Posterior cingulate gyrus (tissue), 11 donors: Measurements from ENCODE around the gene BGN.

Experiments
- DNase-seq, 10 donors: peaks; one replicate each; pipeline versions ENCODE4 v3.0.0 to v3.0.0-alpha.2; 2020 to 2021; ENCODE audit warnings: mixed read lengths in 3 of 10
- intact Hi-C: fragments of 100-400 bp; cut with DNase I; formaldehyde crosslinking; loops from one replicate; pipeline ENCODE4 v1.15.1; 2023

The BGN gene

DNA sequence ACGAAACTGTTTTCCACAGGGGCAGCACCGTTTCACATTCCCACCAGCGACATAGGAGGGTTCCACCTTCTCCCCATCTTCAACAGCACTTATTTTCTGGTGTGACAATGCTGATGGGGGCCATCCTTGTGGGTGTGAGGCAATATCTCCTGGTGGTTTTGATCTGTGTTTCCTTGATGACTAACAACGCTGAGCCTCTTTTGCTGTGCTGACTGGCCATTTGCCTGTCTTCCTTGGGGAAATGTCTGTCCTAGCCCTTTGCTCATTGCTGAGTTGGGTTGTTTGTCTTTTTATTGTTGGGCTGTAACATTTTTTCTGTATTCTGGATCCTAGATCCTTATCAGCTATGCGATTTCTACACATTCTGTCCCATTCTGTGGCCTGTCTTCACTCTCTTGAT, 56.4 kb downstream of the BGN start:
- no peak for DNase-seq
- intact Hi-C loops = no loop called here

- DNase-seq = peak; percentile 70 to 97 (median 84)
- intact Hi-C loops = loop anchor here (1.0 kb wide), 1 partner anchor 113 kb away; no protein-coding TSS in a partner anchor
Observed at GRCh38 chrX:153554519-153555167, 59.9 kb downstream of the BGN start.

- DNase-seq = no peak
- intact Hi-C loops = no loop called here
Observed at GRCh38 chrX:153556767-153557166, 62.0 kb downstream of the BGN start.

GRCh38 chrX:153557618-153558355, 63.0 kb downstream of the BGN start:
- intact Hi-C loops = no loop called here
- DNase-seq = peak in 3 of 10 donors; percentile 48 to 92 (median 51)
